Ovary (tissue), 3 donors: ENCODE data around the gene REPS2.

Experiments used
- CTCF ChIP-seq, 3 donors: fragments of 450-650 bp in 2 of 3; fragments of 200-600 bp in 1 of 3; IDR thresholded peaks; one replicate each; pipeline versions ENCODE4 v1.5.1 to v1.8.0; 2016 to 2022; ENCODE audit warnings: antibody characterized with exemption in 3 of 3, mild to moderate bottlenecking in 1 of 3
- POLR2A ChIP-seq: fragments of 450-650 bp; IDR thresholded peaks from one replicate; pipeline ENCODE4 v1.6.1; 2017; ENCODE audit warnings: antibody characterized with exemption, mild to moderate bottlenecking, moderate library complexity
- donor health status: DM: no; HTN: no; CAD: no.

GRCh38 chrX:17020356-17020755 is 73.9 kb downstream of the REPS2 start:
- no peak for TF ChIP-seq POLR2A
- TF ChIP-seq CTCF (IDR thresholded peaks at IDR 0.05), result no peak
